NCI-H748 treated with DMSO at 0.1 percent for 48 hours (cell line): Measurements from ENCODE around the gene CDX1.

Source experiments
- DNase-seq: peaks from one replicate; lab custom pipeline; 2025; lab: John Stamatoyannopoulos, UW

CDX1 gene

DNA sequence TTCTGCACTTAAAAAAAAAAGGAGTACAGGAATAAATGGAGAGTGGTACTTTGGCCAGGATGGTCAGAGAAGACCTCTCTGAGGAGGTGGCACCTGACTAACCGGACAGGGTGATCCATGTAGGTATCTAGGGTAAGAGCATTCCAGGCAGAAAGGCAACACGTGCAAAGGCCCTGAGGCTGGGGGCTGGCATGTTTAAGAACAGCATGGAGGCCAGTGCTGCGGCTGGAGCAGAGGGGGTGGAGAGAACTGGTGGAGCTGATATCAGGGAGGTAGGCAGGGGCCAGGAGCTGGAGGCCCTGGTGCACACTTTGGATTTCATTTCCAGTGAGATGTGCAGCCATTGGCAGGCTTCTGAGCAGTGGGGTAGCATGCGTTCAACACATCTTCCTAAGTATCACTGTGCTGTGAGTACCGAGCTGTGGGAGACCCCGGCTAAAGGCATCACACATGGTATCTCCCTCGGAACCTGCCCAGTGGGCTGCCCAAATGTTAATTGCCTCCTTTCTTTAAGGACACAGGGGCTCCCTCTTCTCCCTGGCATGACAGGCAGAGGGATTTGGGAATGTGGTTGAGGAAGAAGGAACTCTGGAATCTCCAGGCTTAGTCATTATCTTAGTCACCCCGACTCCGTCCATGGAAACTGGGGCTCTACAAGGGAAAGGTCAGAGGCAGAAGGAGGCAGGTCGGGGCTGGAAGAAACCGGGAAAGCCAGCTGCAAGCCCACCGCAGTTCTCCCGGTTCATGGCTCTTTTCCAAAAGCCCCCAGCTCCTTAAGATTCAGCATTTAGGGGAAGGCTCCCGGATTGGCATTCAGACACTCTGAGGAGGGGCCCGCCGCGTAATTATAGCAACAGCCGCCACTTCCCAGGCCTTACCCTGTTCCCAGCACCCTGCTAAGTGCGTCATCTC is 41.9 kb downstream of the CDX1 start:
- no peak for DNase-seq

DNA sequence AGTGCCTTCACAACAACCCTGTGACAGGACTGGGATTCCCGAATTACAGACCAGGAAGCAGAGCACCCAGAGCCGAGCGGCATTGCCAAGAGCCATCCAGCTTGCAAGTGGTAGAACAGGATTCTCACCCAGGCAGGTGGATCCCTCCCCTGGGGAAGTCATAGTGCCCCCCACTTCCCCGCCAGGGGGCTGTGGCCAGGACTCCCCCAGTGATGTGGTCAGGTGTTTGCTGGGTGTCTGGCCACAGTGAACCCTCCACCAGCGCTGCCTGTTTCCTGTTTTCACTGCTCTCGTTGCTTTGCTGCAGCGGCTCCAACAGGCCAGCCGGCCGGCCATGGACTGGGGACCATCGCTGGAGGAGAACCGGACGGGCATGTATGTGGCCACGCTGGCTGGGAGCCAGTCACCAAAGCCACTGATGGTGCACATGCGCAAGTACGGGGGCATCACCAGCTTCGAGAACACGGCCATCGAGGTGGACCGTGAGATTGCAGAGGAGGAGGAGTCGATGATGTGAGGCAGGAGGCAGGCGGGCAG is 42.6 kb downstream of the CDX1 start:
- DNase-seq, result no peak

DNA sequence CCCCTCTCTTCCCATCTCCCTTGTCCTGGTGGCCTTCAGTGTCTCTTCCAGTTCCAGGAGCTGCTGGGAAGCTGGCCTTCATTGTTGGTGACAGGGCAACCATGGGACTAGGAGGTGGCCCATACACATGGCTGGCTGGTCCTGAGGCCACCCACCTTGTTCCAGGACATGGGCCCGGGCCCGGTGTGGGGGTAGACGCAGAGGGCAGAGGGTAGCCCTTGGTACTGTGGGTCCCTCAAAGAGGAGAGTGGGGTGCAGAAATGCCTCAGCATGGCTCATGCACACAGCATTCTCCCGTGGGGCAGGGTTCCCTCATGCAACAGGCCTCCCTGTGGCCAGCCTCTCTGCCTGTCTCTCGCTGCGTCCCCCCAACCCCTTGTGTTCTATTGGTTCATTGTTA is 44.1 kb downstream of the CDX1 start:
- no peak for DNase-seq

- DNase-seq, result no peak
Observed at GRCh38 chr5:150211156-150212030, 44.8 kb downstream of the CDX1 start.

- no peak for DNase-seq
Observed at GRCh38 chr5:150213530-150213929, 47.0 kb downstream of the CDX1 start.

- DNase-seq, result no peak
Observed at GRCh38 chr5:150214289-150214688, 47.7 kb downstream of the CDX1 start.

GRCh38 chr5:150215979-150216944 is 49.7 kb downstream of the CDX1 start:
- no peak for DNase-seq

DNA sequence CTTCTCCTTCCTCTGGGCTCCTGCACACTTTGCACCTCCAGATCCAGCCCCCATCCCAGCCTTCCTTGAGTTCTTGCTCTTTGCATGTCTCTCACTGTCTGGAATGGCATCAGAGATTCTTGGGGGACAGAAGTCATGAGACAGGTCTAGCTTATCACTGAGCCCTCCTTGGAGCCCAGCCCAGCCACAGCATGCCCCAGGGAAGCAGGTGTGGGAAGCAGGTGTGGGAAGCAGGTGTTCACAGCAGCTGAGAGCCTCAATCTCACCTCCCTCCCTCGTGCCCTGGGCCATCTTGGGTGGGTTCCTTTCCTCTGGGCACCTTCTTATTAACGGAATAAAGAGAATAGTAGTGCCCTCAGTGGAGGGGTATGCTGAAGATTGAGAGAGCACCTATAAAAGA is 50.5 kb downstream of the CDX1 start:
- no peak for DNase-seq

- peak; percentile 63 for DNase-seq
Observed at GRCh38 chr5:150217873-150218692, 51.5 kb downstream of the CDX1 start.

GRCh38 chr5:150218693-150219035 is 52.1 kb downstream of the CDX1 start:
- DNase-seq, result no peak

DNA sequence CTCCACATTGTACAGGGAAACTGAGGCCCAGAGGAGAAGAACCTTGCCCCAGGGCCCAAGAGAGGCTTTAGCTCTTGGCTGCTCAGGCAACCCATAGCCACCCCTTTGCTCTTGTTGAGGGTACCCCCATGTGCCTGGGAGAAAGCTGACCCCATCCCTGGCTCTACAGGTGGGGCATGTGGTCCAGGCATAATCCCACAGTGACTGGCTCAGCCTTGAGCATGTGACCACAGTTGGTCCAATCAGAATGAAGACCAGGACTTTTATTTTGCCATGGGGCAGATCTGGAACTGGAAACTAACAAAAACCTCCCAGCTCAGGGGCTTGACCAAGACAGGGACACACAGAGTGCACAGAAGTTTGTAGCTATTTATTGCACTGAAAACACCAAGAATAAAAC is 52.6 kb downstream of the CDX1 start:
- no peak for DNase-seq

GRCh38 chr5:150219861-150220260 is 53.3 kb downstream of the CDX1 start:
- DNase-seq, result no peak

GRCh38 chr5:150221471-150221870 is 54.9 kb downstream of the CDX1 start:
- no peak for DNase-seq

DNA sequence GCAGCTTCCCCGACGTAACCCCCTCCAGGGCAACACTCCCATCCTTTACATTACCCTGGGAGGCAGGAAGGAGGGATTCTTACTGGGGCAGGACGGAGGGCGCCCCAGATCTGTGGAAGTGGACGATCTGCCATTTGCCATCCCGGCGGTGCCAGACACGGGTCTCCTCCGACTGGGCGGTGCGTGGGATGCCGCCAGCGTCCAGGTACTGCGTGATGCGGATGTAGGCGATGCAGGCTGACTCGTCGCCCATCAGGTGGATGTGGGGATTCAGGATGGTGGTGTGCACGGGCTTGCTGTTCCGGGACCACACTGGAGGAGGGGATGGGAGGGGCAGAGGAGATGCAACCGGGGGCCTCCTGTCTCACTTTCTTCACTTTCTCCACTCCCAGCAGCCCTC is 56.3 kb downstream of the CDX1 start:
- no peak for DNase-seq

- DNase-seq, result no peak
Observed at GRCh38 chr5:150223474-150223873, 56.9 kb downstream of the CDX1 start.

- no peak for DNase-seq
Observed at GRCh38 chr5:150224483-150225027, 58.0 kb downstream of the CDX1 start.

GRCh38 chr5:150227036-150227435 is 60.5 kb downstream of the CDX1 start:
- DNase-seq, result no peak

DNA sequence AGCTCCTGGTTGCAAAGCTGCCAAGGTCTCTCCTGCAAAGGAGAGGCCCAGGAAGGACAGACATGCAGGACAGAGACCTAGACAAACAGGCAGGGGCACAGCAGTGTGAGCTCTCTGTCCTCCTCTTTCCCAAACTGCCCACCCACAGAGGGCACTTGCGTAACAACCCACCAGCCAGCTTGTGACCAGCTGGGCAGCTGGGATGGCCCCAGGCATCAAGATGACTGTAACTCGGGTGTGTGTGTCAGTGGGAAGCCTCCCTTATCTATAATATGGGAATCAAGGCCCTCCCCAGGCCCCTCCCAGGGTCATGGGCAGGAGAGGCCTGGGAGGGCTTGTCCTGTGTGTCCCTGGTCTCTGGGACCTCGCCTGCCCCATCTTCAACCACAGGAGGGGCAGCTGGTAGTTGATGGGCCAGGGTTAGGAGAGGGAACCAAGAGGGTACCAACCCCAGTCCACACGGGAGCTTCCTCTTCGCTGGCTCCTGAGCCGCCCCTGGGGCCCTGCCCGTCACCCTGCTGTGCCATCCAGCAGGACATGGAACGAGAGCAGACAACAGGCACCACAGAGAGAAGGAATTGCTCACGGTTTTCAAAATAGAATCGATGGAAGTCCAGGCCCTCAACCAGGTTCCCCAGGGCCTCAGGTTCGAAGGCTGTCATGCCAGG is 61.2 kb downstream of the CDX1 start:
- DNase-seq, result no peak

DNA sequence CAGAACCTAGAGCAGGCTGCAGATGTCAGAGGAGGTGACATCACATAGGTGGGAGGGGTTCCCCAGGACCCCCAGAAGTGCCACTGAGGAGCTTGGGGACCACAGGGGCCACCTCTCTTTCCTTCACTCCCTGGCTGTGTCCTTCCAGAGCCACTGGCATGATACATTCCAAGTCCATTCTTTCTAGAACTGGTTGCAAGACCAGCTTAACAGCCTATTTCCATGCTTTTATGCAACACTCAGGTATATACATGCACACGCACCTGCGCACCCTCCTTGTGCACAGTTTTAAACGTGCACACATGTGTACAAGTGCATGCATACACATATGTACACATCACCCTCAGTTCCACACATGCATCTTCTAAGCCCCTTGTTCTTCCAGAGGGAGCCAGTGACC is 63.0 kb downstream of the CDX1 start:
- no peak for DNase-seq

DNA sequence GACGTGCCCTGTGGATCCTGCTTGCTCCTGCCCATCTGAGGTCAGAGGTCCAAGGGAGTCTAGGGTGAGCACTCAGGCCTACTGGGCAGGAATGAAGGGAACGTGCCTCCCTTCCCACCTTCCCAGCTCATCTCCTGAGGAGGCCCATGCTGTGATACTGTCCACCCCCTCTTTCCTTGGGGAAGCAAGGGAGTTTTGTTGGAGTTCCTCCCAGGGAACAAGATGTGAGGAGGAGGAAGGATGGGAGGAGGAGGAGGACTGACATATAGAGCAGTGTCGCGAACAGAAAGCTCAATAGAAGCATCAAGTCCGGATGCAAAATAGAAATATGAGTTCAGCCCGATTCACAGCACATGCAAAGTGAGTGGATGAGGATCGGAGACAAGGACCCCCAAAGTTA is 64.3 kb downstream of the CDX1 start:
- DNase-seq, result no peak
